Measurements from ENCODE around the gene TMEM214.

Gene TMEM214

DNA sequence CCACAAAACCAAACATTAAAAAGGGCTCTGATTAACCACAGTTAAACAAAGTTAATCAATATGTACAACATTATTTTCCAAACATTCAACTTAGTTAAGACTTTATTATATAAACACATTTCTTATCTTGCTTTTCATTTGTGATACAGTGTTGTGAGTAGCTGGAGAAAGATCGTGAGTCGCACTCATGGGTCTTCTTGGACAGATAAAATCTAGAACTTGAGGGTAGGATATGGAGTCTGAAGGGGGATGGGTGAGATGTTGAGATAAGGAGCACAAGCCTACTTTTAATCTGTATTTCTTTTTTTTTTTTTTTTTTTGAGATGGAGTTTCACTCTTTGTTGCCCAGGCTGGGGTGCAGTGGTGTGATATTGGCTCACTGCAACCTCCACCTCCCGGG is 22.6 kb upstream of the TMEM214 start:
- no peak for DNase-seq

DNA sequence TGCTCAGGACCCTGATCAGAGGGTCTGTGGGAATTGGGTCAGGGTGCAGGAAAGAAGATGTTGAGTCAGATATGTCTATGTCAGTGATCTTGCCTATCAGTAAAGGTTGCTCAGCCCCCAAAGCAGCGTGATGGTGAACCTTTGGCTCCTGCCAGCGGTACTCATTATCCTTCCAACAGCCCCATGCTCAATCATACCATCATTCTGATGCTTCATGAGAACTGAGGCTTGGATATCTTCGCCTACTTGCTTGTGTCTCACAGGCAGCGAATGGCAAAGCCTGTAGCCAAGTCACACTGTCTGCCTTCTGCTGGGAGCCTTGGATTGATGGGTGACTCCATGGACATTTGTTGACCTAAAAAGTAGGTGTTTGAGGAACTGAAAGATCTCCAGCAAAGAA is 19.0 kb upstream of the TMEM214 start:
- no peak for DNase-seq

DNA sequence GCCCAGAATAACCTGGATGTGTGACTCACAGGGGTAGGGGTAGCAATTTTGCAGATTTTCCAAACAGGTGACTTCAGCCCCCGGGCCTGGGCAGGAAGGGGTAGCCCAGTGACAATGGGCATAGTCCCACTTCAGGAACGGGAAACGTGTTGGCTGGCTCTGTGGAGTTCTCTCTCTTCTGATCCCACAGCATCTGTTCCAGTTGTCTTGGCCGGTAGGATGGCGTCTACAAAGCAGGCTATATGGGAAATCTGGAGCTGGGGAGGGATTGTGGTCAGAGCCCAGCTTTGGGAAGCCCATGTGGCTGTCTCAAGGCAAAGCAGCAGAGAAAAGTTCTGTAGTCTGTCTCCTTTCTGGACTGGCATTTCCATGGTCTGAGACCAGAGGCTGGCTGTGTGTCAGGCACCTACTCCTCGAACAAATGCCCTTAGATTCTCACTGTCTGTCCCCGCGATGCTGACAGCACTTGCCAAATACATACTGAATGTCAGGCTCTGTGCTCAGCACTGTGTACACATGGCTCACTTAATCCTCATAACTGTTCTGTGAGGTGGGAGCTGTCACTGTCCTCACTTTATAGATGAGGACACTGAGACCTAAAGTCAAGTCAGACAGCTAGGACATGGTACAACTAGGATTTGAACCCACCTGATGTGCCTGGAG is 17.9 kb upstream of the TMEM214 start:
- no peak for DNase-seq

DNA sequence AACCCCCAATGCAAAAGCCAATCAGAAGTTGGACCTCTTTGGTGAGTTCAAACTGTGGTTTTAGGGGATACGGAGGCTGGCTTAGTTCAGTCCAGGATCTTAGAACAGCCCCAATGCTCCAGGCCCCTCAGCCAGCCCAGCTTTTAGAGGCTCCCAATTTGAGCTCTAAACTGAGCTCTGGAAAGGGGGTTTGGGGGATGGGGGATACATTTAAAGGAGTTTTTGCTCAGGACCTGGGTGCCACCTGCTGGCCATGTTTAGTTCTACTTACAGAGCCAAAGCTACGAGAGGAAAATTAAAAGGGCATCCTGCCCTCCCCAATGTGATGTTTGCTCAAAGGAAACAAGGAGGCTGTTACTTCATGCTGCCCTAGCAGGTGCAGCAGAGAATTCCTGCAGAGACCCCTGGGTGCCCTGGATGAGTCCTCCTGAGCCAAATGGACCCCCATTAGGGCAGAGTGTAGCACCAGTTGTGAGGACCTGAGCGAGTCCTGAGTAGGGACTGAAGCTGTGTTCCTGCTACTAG is 15.9 kb upstream of the TMEM214 start:
- DNase-seq: peak; percentile 56

DNA sequence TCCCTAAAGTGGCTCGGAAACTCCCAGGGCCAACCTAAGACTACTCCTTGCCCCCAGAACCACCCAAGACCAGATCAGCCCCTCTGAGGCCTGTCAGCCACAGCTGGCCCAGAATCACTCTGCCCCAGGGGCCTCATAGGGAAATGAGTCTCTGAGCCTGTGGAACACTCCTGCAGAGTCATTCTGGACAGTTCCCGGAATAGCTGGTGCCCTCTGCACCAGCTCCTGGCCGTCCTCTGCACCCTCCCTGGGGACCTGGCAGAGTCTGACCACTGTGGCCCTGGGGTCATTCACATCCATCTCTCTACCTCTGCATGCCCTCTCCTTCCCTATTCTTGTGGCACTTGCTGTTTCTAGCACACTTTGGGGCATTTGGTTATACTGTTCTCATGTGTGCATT is 14.6 kb upstream of the TMEM214 start:
- no peak for DNase-seq

DNA sequence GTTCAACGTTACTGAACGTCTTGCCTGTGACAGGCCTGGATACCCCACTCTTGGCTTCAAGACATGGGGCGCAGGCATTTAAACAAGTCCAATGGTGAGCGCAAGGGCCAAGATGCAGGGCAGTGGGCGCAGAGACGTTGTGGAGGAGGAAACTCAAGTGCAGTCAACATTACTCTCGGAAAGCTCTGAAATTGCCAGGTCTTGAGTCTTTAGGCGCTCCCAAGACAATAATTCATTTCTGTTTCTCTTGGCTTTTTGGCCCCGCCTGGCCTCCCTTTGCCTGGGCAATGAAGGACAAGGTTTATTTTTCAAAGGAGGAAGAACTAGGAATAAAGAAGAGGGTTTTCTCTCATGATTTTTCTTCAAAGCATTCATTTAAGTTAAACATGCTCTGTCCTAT is 13.3 kb upstream of the TMEM214 start:
- DNase-seq: no peak

DNA sequence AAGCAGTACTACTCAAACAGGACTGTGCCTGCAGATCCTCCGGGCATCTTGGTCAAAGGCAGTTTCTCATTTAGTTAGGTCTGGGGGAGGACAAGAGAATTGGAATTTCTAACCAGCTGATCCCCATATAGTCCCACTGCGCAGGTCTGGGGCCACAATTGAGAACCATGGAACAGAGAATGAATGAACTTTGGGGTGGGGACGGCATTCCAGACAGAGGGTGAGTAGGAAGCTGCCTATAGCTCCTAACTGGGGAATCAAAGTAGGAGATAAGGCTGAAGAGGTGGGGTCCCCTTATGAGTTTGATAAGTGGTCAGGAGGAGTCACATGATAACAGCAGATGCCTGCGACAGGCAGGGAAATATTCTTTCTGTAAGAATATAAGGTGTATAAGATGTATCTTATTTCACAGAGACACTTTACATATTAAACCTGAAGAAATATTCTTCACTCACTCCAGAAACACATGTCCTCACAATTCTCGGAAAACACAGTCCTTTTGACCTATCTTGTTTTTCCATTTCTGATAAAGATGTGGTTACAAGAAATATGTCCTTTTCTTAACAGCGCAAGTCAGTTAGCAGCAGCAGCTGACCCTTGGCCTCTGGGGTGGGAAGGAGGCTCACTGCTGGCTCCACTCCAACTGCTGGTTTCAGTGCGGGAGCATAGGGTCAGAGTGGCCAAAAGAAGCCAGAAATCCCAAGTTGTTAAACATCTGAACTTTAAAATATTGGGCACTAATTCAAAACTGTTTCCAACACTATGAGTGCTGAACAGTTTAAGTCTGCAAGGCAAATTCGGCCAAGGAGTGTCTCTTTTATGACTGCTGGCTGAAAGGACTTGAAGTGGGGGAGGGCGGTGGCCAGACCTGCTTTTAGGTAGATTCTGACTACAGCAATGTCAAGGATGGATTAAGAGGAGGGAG is 12.6 kb upstream of the TMEM214 start:
- DNase-seq: no peak

DNA sequence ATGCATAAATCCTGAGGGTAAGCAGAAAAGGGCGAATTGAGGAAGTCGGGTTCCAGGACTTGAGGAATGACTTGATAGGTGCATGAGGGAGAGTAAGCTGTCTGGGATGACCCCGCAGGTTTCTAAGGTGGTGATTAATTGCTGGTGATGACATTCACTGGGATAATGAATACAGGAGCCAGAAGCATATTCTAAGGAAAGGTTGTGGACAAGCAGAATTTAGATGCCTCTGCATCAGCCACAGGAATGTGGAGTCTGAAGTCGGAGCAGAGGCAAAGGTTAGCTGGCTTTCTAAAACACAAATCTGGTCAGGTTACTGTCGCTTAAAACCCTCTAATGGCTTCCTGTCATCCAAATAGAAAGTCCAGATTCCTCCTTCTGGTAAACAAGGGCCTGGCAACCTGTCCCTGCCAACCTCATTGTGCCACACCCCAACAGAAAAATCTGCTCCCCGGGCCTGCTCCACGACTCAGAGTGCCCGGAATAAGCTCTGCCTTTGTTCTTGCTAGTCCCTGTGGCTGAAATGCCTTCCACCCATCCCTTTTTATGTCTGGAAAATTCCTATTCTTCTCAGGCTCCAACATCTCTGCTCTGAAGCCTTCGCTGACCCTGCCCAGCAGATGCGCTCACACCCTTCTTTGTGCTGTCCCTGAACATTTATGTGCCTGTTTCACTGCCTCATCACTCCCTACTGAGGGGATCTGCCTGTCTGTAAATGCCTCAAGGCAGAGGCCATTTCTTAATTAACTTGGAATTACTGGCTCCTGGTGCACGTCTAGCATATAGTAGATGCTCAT is 11.3 kb upstream of the TMEM214 start:
- no peak for DNase-seq

DNA sequence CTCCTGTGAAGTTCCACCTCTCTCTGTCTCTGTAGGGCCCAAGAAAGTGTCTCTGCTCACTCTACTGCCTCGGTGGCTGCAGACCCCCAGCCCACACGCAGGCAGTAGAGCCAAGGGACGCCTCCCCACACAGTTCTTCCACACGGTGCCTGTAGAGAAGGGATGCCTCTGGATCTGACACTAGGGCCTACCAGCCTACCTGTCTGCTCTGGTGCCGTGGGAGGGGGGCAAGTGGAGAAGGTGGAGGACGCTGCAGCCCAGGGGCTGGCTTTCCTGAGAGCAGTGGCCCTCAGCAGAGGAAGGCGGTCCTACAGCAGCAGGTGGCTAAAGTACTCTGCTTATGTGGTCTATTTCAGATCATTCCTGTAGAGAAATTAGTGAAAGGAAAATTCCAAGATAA is 9.0 kb upstream of the TMEM214 start:
- no peak for DNase-seq

DNA sequence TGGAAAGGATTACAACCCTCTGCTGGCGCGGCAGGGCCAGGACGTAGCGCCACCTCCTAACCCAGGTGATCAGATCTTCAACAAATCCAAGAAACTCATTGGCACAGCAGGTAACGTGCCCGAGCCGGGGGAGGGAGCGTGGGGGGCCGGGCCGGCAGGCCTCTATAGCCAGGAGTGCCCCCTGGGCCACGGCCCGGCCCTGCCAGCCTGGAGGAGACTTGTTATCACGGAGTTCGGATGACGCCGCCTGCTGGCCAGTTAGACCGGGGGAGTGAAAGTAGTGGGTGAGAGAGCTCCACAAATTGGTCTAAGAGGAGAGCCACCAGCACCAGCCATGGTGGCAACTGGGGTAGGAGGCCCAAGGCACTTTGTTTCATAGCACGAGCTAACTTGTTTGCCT is 8.6 kb upstream of the TMEM214 start:
- DNase-seq: no peak

DNA sequence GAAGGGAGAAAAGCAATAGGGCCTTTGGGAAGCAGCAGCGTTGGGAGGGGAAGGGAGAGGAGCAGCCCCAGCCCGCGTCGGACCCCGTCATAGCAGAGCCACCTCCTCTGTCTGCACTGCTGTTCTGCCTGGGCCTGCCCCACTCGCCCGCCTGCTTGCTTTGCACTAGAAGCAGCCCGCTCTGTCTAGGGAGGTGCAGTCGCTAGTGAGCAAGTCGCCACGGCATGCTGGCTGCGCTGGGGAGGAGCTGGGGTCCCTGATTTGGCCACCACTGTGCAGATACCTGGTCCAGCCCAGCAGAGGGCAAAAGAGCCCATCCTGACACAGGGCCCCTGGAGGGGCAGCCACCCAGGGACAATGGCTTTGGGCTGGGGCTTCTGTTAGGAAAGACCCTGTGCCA is 8.0 kb upstream of the TMEM214 start:
- no peak for DNase-seq

DNA sequence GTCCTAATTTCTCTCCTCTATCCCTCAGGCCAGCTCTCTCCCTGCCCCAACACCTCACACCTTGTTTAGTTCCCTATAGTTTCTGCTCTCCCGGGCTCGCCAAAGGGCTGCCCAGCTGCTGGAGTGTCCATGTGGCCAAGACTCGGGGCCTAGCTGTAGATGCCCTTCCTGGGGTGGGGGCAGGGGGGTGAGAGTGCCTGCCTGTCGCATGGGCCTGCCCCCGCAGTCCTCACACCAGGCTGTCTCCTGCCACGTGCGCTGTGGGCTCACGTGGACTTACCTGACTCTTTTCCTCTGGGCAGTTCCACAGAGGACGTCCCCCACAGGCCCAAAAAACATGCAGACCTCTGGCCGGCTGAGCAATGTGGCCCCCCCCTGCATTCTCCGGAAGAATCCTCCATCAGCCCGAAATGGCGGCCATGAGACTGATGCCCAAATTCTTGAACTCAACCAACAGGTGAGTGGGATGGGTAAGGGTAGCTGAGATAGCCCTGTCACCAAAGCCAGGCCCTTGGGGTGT is 7.4 kb upstream of the TMEM214 start:
- DNase-seq: no peak

DNA sequence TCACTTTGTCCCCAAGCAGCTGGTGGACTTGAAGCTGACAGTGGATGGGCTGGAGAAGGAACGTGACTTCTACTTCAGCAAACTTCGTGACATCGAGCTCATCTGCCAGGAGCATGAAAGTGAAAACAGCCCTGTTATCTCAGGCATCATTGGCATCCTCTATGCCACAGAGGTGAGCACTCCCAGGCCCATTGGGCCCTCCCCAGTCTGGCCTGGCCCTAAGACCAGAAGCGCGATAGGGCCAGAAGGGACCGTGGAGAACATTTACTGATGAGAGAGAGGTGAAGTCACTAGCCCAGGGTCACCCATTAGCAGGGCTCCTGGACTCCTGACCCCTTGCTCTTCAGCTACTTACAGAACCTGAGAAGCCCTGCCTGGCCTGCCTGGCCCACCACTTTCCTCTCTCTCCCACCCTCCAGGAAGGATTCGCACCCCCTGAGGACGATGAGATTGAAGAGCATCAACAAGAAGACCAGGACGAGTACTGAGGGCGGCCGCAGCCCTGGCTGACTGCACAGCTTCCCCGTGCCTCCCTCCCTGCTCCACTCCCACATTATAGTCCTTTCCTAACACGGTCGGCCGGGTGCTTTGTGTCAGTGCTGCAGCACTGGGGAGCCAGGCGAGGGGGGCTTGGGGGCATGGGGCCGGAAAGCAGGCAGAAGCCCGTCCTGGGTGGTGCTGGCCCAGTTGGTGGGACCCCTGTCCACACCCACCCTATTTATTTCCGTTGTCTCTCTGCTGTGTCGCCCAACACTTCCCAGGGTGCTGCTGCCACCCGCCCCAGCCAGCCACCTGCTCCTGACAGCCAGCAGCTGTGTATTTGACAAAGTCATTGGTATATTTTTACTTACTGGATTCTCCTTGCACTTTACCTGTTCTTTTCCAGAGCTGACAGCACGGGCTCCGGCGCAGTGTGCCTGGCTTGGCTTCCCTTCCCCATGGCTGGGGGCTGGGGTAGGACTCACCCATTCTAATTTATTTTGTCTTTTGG is 6.6 kb upstream of the TMEM214 start:
- DNase-seq: no peak

DNA sequence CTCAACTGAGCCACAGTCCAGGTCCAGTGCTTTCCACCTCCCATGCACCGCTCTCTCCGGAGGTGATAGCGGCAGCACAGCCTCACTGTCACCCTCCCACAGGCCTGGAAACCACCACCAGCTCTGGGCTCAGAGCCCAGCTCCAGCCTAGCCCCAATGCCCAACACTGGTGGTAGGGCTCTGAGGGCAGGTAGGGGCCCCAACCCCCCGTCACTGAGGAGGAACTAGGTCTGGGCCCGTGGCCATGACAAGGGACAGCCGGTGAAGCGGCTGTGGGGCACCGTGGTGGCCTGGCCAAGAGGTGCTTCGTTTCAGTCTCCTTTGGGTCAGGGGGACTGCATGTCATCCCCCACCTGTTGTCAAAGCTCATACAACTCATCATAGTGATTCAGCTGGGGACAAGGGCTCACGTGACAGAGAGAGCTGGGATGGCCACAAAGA is 5.5 kb upstream of the TMEM214 start:
- DNase-seq: no peak

DNA sequence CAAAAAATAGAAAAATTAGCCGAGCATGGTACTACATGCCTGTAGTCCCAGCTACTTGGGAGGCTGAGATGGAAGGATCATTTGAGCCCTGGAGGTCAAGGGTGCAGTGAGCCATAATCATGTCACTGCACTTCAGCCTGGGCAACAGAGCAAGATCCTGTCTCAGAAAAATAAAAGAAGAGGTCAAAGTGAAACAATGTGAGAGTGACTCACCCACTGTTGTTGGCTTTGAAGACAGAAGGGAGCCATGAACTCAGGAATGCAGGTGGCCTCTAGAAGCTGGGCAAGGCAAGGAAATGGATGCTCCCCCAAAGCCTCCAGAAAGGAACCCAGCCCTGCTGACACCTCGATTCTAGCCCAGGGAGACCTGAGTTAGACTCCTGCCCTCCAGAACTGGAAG is 3.7 kb upstream of the TMEM214 start:
- no peak for DNase-seq

DNA sequence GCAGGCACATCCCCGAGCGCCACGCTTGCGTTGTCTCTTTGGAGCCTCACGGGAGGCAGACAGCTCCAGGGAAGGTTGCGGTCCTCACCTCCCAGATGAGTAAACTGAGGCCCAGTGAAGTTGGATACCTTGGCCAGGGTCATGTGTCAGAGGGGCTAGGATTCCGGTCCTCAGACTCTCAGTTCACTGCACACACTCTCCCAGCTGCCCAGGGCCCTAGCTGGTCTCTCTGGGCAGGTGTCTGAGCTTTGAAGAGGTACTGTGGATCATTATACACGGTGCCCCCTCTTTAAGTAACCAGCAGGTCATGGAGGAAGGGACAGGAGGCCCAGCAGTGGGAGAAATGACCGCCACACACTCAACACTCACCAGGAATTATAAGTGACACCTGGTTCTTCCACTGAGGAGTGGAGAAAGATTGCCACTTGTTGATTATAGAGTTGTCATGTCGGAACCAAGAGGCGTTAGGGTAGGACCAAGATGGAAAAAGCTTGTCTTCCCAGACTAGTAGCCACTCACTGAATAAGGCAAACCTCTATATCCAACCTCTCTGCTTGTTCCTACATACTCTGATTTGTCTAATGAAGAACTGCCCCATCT is 588 bp downstream of the TMEM214 start:
- DNase-seq: no peak

DNA sequence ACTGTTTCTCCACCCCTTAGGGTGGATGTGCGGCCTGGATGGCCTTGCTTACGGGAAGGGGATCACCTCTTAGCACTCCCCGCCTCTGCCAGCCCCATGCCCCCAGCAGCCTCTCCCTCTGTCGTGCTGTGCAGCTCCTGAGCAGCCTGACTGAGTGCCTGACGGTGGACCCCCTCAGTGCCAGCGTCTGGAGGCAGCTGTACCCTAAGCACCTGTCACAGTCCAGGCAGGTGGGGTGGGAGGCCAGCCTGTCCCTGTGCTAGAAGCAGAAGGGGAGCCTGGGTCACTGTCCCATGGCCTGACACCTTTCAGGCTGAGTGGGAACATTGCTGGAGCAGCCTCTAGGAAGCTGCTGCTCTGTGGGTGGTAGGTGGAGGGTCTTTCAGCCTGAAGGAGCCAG is 5.2 kb downstream of the TMEM214 start:
- DNase-seq: no peak

DNA sequence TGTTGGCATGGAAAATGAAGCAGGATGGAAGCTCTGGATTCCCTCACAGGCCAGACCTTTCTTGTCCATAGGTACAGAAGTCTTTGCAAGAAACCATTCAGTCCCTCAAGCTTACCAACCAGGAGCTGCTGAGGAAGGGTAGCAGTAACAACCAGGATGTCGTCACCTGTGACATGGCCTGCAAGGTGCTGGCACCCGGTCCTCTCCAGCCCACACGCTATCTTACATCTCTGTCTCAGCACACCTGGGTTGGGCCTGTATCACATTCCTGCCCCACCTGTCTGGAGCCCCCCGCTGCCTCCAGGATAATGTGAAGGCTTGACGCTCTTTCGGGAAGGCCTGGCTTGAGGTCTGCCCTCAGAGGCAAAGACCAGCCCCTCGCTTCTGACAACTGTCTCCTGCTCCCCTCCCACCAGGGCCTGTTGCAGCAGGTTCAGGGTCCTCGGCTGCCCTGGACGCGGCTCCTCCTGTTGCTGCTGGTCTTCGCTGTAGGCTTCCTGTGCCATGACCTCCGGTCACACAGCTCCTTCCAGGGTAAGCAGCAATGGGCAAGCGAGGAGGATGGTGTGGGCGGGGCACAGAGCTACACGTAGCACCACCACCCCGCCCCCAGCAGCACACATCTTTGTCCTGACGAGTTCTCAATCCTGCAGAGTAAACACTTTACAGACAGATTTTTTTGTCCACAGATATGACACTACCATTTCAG is 6.0 kb downstream of the TMEM214 start:
- no peak for DNase-seq

DNA sequence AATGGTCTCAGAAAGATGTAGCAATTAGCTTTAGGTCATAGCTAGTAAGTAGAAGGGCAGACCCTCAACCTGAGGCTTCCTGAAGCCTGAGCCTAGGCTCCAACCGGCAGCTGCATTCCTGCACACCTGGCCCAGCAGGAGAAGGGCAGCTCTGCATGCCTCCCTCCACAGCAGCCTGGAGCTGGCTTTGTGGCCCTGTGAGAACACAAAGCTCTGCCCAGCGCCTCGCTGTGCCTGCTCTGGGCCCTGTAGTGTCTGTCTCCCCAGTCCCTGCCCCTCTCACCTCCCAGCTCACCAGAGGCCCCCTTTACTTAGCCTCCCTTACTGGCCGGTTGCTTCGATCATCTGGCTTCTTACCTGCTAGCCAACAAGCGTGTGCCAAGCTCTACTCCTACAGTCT is 6.7 kb downstream of the TMEM214 start:
- no peak for DNase-seq

DNA sequence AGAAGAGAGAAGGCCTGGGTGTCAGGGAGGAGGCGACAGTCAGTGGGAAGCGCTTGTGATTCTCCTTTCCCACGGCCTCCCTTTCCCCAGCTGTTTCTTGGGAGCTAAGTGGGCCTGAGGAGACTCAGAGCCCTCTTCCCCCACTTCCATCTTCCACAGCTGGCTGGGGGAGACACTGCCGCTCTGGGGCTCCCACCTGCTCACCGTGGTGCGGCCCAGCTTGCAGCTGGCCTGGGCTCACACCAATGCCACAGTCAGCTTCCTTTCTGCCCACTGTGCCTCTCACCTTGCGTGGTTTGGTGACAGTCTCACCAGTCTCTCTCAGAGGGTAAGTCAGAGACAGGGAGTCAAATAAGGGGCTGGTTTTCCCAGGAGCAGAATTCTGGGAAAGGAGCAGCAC is 7.1 kb downstream of the TMEM214 start:
- no peak for DNase-seq

DNA sequence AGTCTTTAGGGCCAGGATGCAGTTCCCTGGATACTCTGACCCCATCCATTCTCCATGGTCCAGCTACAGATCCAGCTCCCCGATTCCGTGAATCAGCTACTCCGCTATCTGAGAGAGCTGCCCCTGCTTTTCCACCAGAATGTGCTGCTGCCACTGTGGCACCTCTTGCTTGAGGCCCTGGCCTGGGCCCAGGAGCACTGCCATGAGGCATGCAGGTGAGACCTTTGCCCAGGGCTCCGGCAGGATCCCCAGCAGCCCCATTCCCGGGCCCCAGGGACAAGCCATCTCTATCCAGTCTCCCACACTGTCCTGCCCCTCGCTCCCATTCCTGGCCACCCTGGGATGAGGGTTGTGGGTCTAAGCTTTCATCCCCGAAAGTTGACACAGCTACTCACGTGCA is 7.5 kb downstream of the TMEM214 start:
- no peak for DNase-seq
